WTC11 (cell line): Measurements from ENCODE around the gene ATF6B. TPM values are rescaled to one million over a fixed set of nuclear protein-coding genes. Genes with fewer than 3 reads are reported as not detected.

Experiments used
- ATAC-seq: fragments of 200-7000 bp; cut with Tn5 transposase; 2 replicates; pipeline ENCODE4 v1.10.0; 2021; ENCODE audit warnings: mild to moderate bottlenecking, moderate library complexity
- CTCF ChIA-PET: fragments of 300-600 bp; sonication (Branson Sonifier 250); formaldehyde crosslinking; loops from one replicate; lab custom pipeline; 2021; ENCODE audit warnings: antibody characterized with exemption; lab: Charles Lee
- POLR2A ChIA-PET: fragments of 350-600 bp; sonication (Branson Sonifier 250); formaldehyde crosslinking; loops from one replicate; lab custom pipeline; 2021; ENCODE audit warnings: antibody characterized with exemption; lab: Charles Lee
- DNase-seq: peaks from one replicate; pipeline ENCODE4 v3.0.0; 2021; ENCODE audit warnings: low spot score
- H3K27ac Mint-ChIP-seq: 2 replicates; pipeline ENCODE4 v1.8.0; 2021; ENCODE audit warnings: mixed read lengths
- H3K27me3 Mint-ChIP-seq: 2 replicates; pipeline ENCODE4 v1.8.0; 2021; ENCODE audit warnings: low read depth, mild to moderate bottlenecking, moderate library complexity, mixed read lengths
- H3K36me3 Mint-ChIP-seq: 2 replicates; pipeline ENCODE4 v1.8.0; 2021; ENCODE audit warnings: mixed read lengths
- H3K4me1 Mint-ChIP-seq: 2 replicates; pipeline ENCODE4 v1.8.0; 2022; ENCODE audit warnings: mixed read lengths
- H3K4me3 Mint-ChIP-seq: 2 replicates; pipeline ENCODE4 v1.8.0; 2021; ENCODE audit warnings: mild to moderate bottlenecking, moderate library complexity, mixed read lengths
- H3K9me3 Mint-ChIP-seq: 2 replicates; pipeline ENCODE4 v1.8.0; 2021; ENCODE audit warnings: mixed read lengths
- ELF4 ChIP-seq: sonication (generic); formaldehyde crosslinking; IDR thresholded peaks from 2 replicates; pipeline ENCODE4 v1.8.1; 2022; ENCODE audit warnings: low read depth, mild to moderate bottlenecking, moderate library complexity, missing genetic modification reagents
- ETV6 ChIP-seq: sonication (generic); formaldehyde crosslinking; IDR thresholded peaks from 2 replicates; pipeline ENCODE4 v1.8.1; 2022; ENCODE audit warnings: mild to moderate bottlenecking, missing genetic modification reagents
- GRHL2 ChIP-seq: fragments of 250-450 bp; sonication (Bioruptor Pico); IDR thresholded peaks from 2 replicates; pipeline ENCODE4 v1.8.0; 2022; ENCODE audit warnings: mild to moderate bottlenecking, moderate library complexity; ENCODE audit not compliant: insufficient replicate concordance, severe bottlenecking
- KAT7 ChIP-seq: sonication (generic); formaldehyde crosslinking; IDR thresholded peaks from 2 replicates; pipeline ENCODE4 v1.8.1; 2023; ENCODE audit warnings: missing genetic modification reagents, mild to moderate bottlenecking, borderline replicate concordance
- MYBL2 ChIP-seq: sonication (generic); formaldehyde crosslinking; IDR thresholded peaks from 2 replicates; pipeline ENCODE4 v1.8.1; 2023; ENCODE audit warnings: mild to moderate bottlenecking, moderate library complexity, missing genetic modification reagents
- NR1H2 ChIP-seq: sonication (generic); formaldehyde crosslinking; IDR thresholded peaks from 2 replicates; pipeline ENCODE4 v1.9.0; 2021; ENCODE audit warnings: mild to moderate bottlenecking, moderate library complexity, missing genetic modification reagents
- OVOL2 ChIP-seq: fragments of 250-450 bp; sonication (Bioruptor Pico); IDR thresholded peaks from 2 replicates; pipeline ENCODE4 v1.9.0; 2021; ENCODE audit warnings: mild to moderate bottlenecking, borderline replicate concordance
- SOX15 ChIP-seq: fragments of 250-450 bp; sonication (Bioruptor Pico); IDR thresholded peaks from 2 replicates; pipeline ENCODE4 v1.9.0; 2021; ENCODE audit warnings: mild to moderate bottlenecking
- ZNF219 ChIP-seq: sonication (generic); formaldehyde crosslinking; IDR thresholded peaks from 2 replicates; pipeline ENCODE4 v1.8.0; 2023; ENCODE audit warnings: missing genetic modification reagents, mild to moderate bottlenecking, borderline replicate concordance
- ZNF232 ChIP-seq: sonication (generic); formaldehyde crosslinking; IDR thresholded peaks from 2 replicates; pipeline ENCODE4 v1.8.0; 2022; ENCODE audit warnings: mild to moderate bottlenecking, missing genetic modification reagents
- ZNF263 ChIP-seq: sonication (generic); formaldehyde crosslinking; IDR thresholded peaks from 2 replicates; pipeline ENCODE4 v1.8.1; 2022; ENCODE audit warnings: low read depth, mild to moderate bottlenecking, moderate library complexity, missing genetic modification reagents
- ZNF396 ChIP-seq: fragments of 250-450 bp; sonication (Bioruptor Pico); IDR thresholded peaks from 2 replicates; pipeline ENCODE4 v1.8.0; 2021; ENCODE audit warnings: mild to moderate bottlenecking, moderate library complexity, borderline replicate concordance
- ZNF423 ChIP-seq: fragments of 250-450 bp; sonication (Bioruptor Pico); IDR thresholded peaks from 2 replicates; pipeline ENCODE4 v2.1.2; 2022; ENCODE audit warnings: mild to moderate bottlenecking, moderate library complexity
- total RNA-seq: library from RNA; stranded (reverse); gene quantifications from 3 replicates; pipeline ENCODE4 v1.2.3, GENCODE V29; 2021
- TF ChIP-seq, protein P1 (sequence below): sonication (generic); formaldehyde crosslinking; IDR thresholded peaks from 2 replicates; pipeline ENCODE4 v1.8.1; 2023; ENCODE audit warnings: mild to moderate bottlenecking, missing genetic modification reagents, moderate library complexity
- TF ChIP-seq, protein P2 (sequence below): fragments of 250-450 bp; sonication (Bioruptor Pico); IDR thresholded peaks from 2 replicates; pipeline ENCODE4 v1.8.0; 2021; ENCODE audit warnings: mild to moderate bottlenecking
- TF ChIP-seq, protein P3 (sequence below): fragments of 250-450 bp; sonication (Bioruptor Pico); IDR thresholded peaks from 2 replicates; pipeline ENCODE4 v1.9.0; 2021; ENCODE audit warnings: mild to moderate bottlenecking
- TF ChIP-seq, protein P4 (sequence below): sonication (generic); formaldehyde crosslinking; IDR thresholded peaks from 2 replicates; pipeline ENCODE4 v1.8.0; 2022; ENCODE audit warnings: mild to moderate bottlenecking, missing genetic modification reagents

Gene ATF6B
- total RNA-seq, 1 experiment from 2014 or later = 47.5 TPM

DNA sequence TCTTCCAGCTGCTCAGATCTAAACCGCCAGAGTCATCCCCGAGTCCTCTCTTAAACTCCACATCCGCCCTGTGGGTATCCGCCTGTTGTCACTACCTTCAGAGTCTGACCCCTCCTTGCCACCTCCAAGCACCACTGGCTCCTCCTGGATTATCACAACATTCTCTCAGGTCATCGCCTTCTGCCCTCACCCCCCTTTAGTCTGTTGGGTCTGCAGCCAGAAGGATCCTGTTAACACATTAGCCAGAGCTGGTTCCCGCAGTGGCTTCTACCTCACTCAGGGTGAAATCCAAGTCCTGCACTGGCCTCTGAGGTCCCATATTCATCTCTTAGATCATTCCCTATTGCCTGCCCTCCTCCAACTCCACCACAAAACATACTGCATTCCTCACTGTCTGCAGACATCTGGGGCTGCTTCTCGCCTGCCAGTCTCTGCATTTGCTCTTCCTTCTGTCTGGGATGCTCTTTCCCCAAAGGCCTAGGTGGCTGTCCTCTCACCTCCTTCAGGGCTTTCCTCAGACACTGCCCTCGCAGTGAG is 53.0 kb downstream of the ATF6B start (continued):
- TF ChIP-seq OVOL2 (no peak), KAT7 (no peak), GRHL2 (CRISPR knock-in tag) (no peak), ZNF232 (CRISPR knock-in tag) (no peak)
- TF ChIP-seq, protein P1, sequence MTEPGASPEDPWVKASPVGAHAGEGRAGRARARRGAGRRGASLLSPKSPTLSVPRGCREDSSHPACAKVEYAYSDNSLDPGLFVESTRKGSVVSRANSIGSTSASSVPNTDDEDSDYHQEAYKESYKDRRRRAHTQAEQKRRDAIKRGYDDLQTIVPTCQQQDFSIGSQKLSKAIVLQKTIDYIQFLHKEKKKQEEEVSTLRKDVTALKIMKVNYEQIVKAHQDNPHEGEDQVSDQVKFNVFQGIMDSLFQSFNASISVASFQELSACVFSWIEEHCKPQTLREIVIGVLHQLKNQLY (CRISPR knock-in tag) = no peak

DNA sequence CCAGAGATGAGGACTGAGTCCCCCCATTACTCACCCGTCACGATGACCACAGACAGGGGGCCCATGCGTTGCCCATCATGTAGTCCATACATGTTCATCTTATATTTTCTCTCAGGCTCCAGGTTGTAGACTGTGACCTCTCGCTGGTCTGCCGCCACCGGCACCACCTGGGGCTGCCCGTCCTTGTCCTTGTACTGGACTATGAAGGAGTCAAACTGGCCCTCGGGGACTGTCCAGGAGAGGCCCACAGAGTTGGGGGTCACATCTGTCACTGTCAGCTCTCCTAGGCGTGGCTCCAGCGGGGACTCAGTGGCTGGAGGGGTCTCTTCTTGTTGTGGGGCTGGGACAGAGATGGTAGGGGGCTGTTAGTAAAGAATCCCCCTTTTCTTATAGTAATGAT is 54.4 kb downstream of the ATF6B start:
- H3K27ac Mint-ChIP-seq = no peak overlapping the region
- peaks cover 13% of the 10 kb centered on the region for H3K4me1 Mint-ChIP-seq
- TF ChIP-seq SOX15 (CRISPR knock-in tag) (no peak), ELF4 (CRISPR knock-in tag) (no peak), MYBL2 (CRISPR knock-in tag) (no peak), ZNF219 (CRISPR knock-in tag) (no peak)
- TF ChIP-seq, protein P2, sequence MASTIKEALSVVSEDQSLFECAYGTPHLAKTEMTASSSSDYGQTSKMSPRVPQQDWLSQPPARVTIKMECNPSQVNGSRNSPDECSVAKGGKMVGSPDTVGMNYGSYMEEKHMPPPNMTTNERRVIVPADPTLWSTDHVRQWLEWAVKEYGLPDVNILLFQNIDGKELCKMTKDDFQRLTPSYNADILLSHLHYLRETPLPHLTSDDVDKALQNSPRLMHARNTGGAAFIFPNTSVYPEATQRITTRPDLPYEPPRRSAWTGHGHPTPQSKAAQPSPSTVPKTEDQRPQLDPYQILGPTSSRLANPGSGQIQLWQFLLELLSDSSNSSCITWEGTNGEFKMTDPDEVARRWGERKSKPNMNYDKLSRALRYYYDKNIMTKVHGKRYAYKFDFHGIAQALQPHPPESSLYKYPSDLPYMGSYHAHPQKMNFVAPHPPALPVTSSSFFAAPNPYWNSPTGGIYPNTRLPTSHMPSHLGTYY (CRISPR knock-in tag) = no peak
- H3K36me3 Mint-ChIP-seq = no peaks in the 10 kb centered on the region
- ChIA-PET POLR2A (no interaction called here), CTCF (interaction anchor here (1.0 to 1.8 kb wide), 2 partner anchors 44 to 172 kb away, joined by 3 read pairs; no protein-coding TSS in a partner anchor)
- DNase-seq = no peak
- H3K4me3 Mint-ChIP-seq = no peak overlapping the region
- no peak for ATAC-seq
- H3K27me3 Mint-ChIP-seq = no peaks in the 10 kb centered on the region
- no peaks in the 10 kb centered on the region for H3K9me3 Mint-ChIP-seq

DNA sequence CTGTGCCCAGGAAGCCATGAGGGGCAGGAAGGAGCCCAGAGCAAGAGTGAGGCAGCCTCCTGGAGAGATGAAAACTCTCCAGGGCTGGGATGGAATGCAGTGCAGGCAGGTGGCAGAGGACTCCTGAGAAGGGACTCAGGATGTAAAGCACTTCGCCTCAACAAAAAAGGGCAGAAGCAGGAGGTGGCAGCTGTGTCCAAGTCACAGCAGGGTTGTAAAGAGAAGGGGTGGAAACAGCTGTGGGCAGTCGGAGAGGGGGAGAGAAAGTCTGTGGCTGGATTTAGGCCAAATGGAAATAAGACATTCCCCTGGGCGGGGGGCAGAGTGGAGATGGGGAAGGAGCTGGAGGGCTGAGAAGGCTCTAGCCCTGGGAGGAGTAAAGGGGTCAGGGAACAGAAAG is 54.9 kb downstream of the ATF6B start:
- Mint-ChIP-seq H3K27me3 (no peaks in the 10 kb centered on the region), H3K4me3 (no peak overlapping the region), H3K4me1 (peaks cover 13% of the 10 kb centered on the region), H3K9me3 (no peaks in the 10 kb centered on the region), H3K27ac (no peak overlapping the region; the same call in 1 of the 2 replicates), H3K36me3 (no peaks in the 10 kb centered on the region)
- CTCF ChIA-PET = interaction anchor here (1.0 to 1.8 kb wide), 2 partner anchors 45 to 172 kb away, joined by 3 read pairs; no protein-coding TSS in a partner anchor
- ATAC-seq (no peak), DNase-seq (no peak)
- TF ChIP-seq ZNF423 = peak; percentile 39; the same call in 1 of the 2 replicates
- no peak for TF ChIP-seq ZNF396 (CRISPR knock-in tag)
- POLR2A ChIA-PET = interaction anchor here (0.7 kb wide), 1 partner anchor 191 kb away, joined by 3 read pairs; no protein-coding TSS in a partner anchor

DNA sequence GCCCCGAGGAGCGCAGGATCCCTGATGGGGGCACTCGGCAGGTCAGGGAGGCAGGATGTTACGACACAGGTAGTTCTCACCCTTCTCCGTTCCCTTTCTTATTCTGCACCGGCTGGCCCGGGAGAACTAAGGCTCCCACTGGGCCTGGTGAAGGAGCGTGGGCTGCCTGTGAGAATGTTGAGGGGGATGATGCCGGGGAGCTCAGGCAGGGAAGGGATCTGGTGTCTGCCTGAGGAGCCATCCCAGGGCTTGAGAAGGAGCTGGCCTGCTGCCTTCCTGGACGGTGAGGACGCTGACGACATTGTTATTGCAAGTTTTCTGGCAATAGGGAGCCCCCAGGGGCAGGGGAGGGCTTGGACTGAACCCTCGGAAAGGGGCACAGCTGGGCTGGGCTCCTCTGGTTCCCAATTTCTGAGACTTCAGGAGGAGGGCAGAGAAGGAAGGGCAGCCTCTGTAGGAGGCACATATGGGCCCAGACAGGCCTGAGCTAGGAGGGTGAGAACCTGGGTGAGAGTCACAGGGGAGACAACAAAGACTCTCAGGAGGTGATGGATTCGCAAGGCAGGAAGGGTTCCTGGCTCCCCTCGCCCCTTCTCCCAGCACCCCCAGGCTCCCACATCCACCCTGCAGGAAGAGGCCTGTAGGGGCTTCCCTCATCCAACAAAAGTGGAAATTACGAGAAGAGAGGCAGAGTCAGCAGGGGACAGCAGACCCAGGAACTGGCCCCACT is 57.1 kb downstream of the ATF6B start:
- H3K4me1 Mint-ChIP-seq = peaks cover 13% of the 10 kb centered on the region
- POLR2A ChIA-PET = no interaction called here
- no peaks in the 10 kb centered on the region for H3K36me3 Mint-ChIP-seq
- no peak; the same call in 1 of the 2 replicates for ATAC-seq
- H3K9me3 Mint-ChIP-seq = no peaks in the 10 kb centered on the region
- CTCF ChIA-PET = interaction anchor here (1.5 to 3.1 kb wide), 4 partner anchors 17 to 124 kb away, joined by 4 to 14 read pairs (median 6); no protein-coding TSS in a partner anchor
- no peak for TF ChIP-seq ZNF263 (CRISPR knock-in tag)
- TF ChIP-seq, protein P3, sequence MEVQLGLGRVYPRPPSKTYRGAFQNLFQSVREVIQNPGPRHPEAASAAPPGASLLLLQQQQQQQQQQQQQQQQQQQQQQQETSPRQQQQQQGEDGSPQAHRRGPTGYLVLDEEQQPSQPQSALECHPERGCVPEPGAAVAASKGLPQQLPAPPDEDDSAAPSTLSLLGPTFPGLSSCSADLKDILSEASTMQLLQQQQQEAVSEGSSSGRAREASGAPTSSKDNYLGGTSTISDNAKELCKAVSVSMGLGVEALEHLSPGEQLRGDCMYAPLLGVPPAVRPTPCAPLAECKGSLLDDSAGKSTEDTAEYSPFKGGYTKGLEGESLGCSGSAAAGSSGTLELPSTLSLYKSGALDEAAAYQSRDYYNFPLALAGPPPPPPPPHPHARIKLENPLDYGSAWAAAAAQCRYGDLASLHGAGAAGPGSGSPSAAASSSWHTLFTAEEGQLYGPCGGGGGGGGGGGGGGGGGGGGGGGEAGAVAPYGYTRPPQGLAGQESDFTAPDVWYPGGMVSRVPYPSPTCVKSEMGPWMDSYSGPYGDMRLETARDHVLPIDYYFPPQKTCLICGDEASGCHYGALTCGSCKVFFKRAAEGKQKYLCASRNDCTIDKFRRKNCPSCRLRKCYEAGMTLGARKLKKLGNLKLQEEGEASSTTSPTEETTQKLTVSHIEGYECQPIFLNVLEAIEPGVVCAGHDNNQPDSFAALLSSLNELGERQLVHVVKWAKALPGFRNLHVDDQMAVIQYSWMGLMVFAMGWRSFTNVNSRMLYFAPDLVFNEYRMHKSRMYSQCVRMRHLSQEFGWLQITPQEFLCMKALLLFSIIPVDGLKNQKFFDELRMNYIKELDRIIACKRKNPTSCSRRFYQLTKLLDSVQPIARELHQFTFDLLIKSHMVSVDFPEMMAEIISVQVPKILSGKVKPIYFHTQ = no peak
- TF ChIP-seq NR1H2 (CRISPR knock-in tag) = no peak
- TF ChIP-seq, protein P1 (CRISPR knock-in tag) = no peak
- TF ChIP-seq, protein P4, sequence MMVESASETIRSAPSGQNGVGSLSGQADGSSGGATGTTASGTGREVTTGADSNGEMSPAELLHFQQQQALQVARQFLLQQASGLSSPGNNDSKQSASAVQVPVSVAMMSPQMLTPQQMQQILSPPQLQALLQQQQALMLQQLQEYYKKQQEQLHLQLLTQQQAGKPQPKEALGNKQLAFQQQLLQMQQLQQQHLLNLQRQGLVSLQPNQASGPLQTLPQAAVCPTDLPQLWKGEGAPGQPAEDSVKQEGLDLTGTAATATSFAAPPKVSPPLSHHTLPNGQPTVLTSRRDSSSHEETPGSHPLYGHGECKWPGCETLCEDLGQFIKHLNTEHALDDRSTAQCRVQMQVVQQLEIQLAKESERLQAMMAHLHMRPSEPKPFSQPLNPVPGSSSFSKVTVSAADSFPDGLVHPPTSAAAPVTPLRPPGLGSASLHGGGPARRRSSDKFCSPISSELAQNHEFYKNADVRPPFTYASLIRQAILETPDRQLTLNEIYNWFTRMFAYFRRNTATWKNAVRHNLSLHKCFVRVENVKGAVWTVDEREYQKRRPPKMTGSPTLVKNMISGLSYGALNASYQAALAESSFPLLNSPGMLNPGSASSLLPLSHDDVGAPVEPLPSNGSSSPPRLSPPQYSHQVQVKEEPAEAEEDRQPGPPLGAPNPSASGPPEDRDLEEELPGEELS (CRISPR knock-in tag) = no peak
- no peak for TF ChIP-seq ETV6 (CRISPR knock-in tag)
- TF ChIP-seq, all 79 proteins: peak for 0
- no peak overlapping the region for H3K4me3 Mint-ChIP-seq
- DNase-seq = no peak
- no peaks in the 10 kb centered on the region for H3K27me3 Mint-ChIP-seq
- H3K27ac Mint-ChIP-seq = peak overlapping the region; percentile 14; the same call in 1 of the 2 replicates
